Endothelial cell of umbilical vein (primary cell): ENCODE data around the gene BRAT1. TPM values are rescaled to one million over a fixed set of nuclear protein-coding genes. Genes with fewer than 3 reads are reported as not detected.

Experiments used
- BruUV-seq: library from RNA; stranded (reverse); fragments of 400-500 nt; replicated peaks from 2 replicates; lab custom pipeline; 2021; lab: Mats Ljungman, UMichigan
- CTCF ChIA-PET: fragments of 300-600, 350-600 bp; sonication (Branson Sonifier 250); formaldehyde crosslinking; loops from one replicate; lab custom pipeline; 2021; ENCODE audit warnings: antibody characterized with exemption, inconsistent platforms; lab: Charles Lee
- POLR2A ChIA-PET: fragments of 300-600, 350-600 bp; sonication (Branson Sonifier 250); formaldehyde crosslinking; loops from one replicate; lab custom pipeline; 2021; ENCODE audit warnings: antibody characterized with exemption, inconsistent platforms; lab: Charles Lee
- DNase-seq: peaks from one replicate; pipeline ENCODE4 v3.0.0-alpha.2; 2011; ENCODE audit warnings: low read depth, low spot score
- FAIRE-seq: peaks from 2 replicates; lab custom pipeline; 2011; peaks lifted over from hg19 to GRCh38; lab: Jason Lieb, UNC
- H2AFZ ChIP-seq: 2 replicates; pipeline ENCODE4 v1.6.0; 2012; ENCODE audit warnings: low read depth, low read length, control low read depth, inconsistent platforms
- H3K27ac ChIP-seq: 2 replicates; pipeline ENCODE4 v1.5.1; 2011; ENCODE audit warnings: low read depth, mild to moderate bottlenecking, control low read depth, low read length, moderate library complexity; ENCODE audit not compliant: insufficient read depth
- H3K27me3 ChIP-seq, 2 experiments: 2 replicates each; pipeline versions ENCODE4 v1.6.0 to v1.6.1; 2011; ENCODE audit warnings: low read length in 2 of 2, mixed read lengths in 1 of 2; ENCODE audit not compliant: control insufficient read depth in 2 of 2, insufficient read depth in 2 of 2
- H3K36me3 ChIP-seq, 2 experiments: 2 replicates in 1 of 2; 3 replicates in 1 of 2; pipeline ENCODE4 v1.5.1; 2011; ENCODE audit warnings: low read length in 2 of 2, mild to moderate bottlenecking in 1 of 2, moderate library complexity in 1 of 2; ENCODE audit not compliant: control insufficient read depth in 2 of 2, insufficient read depth in 2 of 2; ENCODE audit errors: extremely low read depth in 1 of 2
- H3K4me1 ChIP-seq: 3 replicates; pipeline ENCODE4 v1.5.1; 2011; ENCODE audit warnings: mild to moderate bottlenecking, low read length; ENCODE audit not compliant: control insufficient read depth, insufficient read depth; ENCODE audit errors: extremely low read depth
- H3K4me2 ChIP-seq: 2 replicates; pipeline ENCODE4 v1.6.1; 2011; ENCODE audit warnings: low read length, control low read depth, mixed read lengths; ENCODE audit not compliant: insufficient read depth
- H3K4me3 ChIP-seq, 3 experiments: fragments of 200-600 bp in 1 of 3; sonication (generic), shearing (Covaris generic) in 1 of 3; replicated peaks in 1 of 3; 2 replicates each; pipeline ENCODE4 v1.5.1; 2011 to 2016; ENCODE audit warnings: control low read depth in 3 of 3, low read length in 3 of 3, mild to moderate bottlenecking in 2 of 3, inconsistent platforms in 1 of 3, low read depth in 1 of 3, moderate library complexity in 1 of 3; ENCODE audit not compliant: insufficient read depth in 1 of 3
- H3K79me2 ChIP-seq: 2 replicates; pipeline ENCODE4 v1.6.0; 2012; ENCODE audit warnings: low read length, inconsistent platforms; ENCODE audit not compliant: control insufficient read depth, insufficient read depth
- H3K9ac ChIP-seq: replicated peaks from 2 replicates; pipeline ENCODE3; 2011; ENCODE audit warnings: low read length, control low read depth; ENCODE audit not compliant: insufficient read depth; ENCODE audit errors: extremely low read depth
- H3K9me1 ChIP-seq: replicated peaks from 3 replicates; pipeline ENCODE4 v1.6.0; 2011; ENCODE audit warnings: mild to moderate bottlenecking, low read length; ENCODE audit not compliant: control insufficient read depth, insufficient read depth; ENCODE audit errors: extremely low read depth
- H3K9me3 ChIP-seq: replicated peaks from 2 replicates; pipeline ENCODE4 v1.5.1; 2012; ENCODE audit warnings: low read length, inconsistent platforms; ENCODE audit not compliant: control insufficient read depth, insufficient read depth
- H4K20me1 ChIP-seq: replicated peaks from 2 replicates; pipeline ENCODE3; 2011; ENCODE audit warnings: mild to moderate bottlenecking, low read length; ENCODE audit not compliant: control insufficient read depth, insufficient read depth; ENCODE audit errors: extremely low read depth
- EZH2 ChIP-seq: IDR thresholded peaks from 2 replicates; pipeline ENCODE4 v1.6.1; 2012; ENCODE audit warnings: borderline replicate concordance, low read depth, mild to moderate bottlenecking, moderate library complexity, low read length, inconsistent platforms; ENCODE audit not compliant: severe bottlenecking
- FOS ChIP-seq: IDR thresholded peaks from 2 replicates; pipeline ENCODE4 v1.6.1; 2011; ENCODE audit warnings: mild to moderate bottlenecking, low read length, moderate library complexity, borderline replicate concordance; ENCODE audit not compliant: insufficient read depth
- GATA2 ChIP-seq: IDR thresholded peaks from 2 replicates; pipeline ENCODE4 v1.7.0; 2011; ENCODE audit warnings: low read depth, mild to moderate bottlenecking, moderate library complexity, mixed read lengths, low read length; ENCODE audit not compliant: insufficient read length, insufficient read depth
- JUN ChIP-seq: IDR thresholded peaks from 2 replicates; pipeline ENCODE4 v1.6.1; 2011; ENCODE audit warnings: borderline replicate concordance, low read depth; ENCODE audit not compliant: insufficient read length, insufficient read depth
- MYC ChIP-seq: IDR thresholded peaks from one replicate; pipeline ENCODE4 v1.6.1; 2011; ENCODE audit warnings: mild to moderate bottlenecking, low read depth, low read length
- POLR2A ChIP-seq: IDR thresholded peaks from 2 replicates; pipeline ENCODE4 v1.6.1; 2012; ENCODE audit warnings: low read depth, mild to moderate bottlenecking, control low read depth, low read length
- POLR2AphosphoS5 ChIP-seq: IDR thresholded peaks from 2 replicates; pipeline ENCODE4 v1.6.1; 2012; ENCODE audit warnings: low read depth, mild to moderate bottlenecking, control low read depth, low read length, moderate library complexity; ENCODE audit not compliant: insufficient read depth
- dilution Hi-C: fragments of 300-500 bp; cut with MboI; formaldehyde crosslinking; loops from one replicate; pipeline ENCODE4 v1.15.0; 2019; ENCODE audit warnings: low sequenced_read_pairs; ENCODE audit not compliant: extremely low pct_ligation_motif_present
- intact Hi-C: fragments of 100-400 bp; cut with micrococcal nuclease; formaldehyde crosslinking; loops from one replicate; pipeline ENCODE4 v1.10.0; 2022
- polyA plus RNA-seq, 4 experiments: library from polyadenylated mRNA; depleted of rRNA in 3 of 4; stranded (reverse) in 3 of 4; unstranded in 1 of 4; fragments of >200 nt; gene quantifications; 2 replicates each; pipeline versions ENCODE4 v1.2.1 to v1.2.3, GENCODE V29; 2011 to 2012; ENCODE audit warnings: missing spikeins in 1 of 4
- total RNA-seq: library from RNA; stranded (reverse); gene quantifications from 2 replicates; pipeline ENCODE4 v1.2.3, GENCODE V29; 2021
- TF ChIP-seq, protein P1 (sequence below): IDR thresholded peaks from 2 replicates; pipeline ENCODE4 v1.6.1; 2011; ENCODE audit not compliant: insufficient read depth, insufficient read length
- TF ChIP-seq, protein P2 (sequence below), 2 donors: IDR thresholded peaks; 1 replicate in 1 of 2; 2 replicates in 1 of 2; pipeline ENCODE4 v1.5.1; 2011; ENCODE audit warnings: low read length in 2 of 2, mild to moderate bottlenecking in 2 of 2, moderate library complexity in 2 of 2, control low read depth in 1 of 2, inconsistent platforms in 1 of 2, low read depth in 1 of 2; ENCODE audit not compliant: insufficient read depth in 1 of 2; ENCODE audit errors: extremely low read depth in 1 of 2

BRAT1 gene
- total and polyA plus RNA-seq, 2 donors (not counting 3 experiments of a cell fraction or from before 2014, with no cell fraction given) = 31.1 to 31.6 TPM

DNA sequence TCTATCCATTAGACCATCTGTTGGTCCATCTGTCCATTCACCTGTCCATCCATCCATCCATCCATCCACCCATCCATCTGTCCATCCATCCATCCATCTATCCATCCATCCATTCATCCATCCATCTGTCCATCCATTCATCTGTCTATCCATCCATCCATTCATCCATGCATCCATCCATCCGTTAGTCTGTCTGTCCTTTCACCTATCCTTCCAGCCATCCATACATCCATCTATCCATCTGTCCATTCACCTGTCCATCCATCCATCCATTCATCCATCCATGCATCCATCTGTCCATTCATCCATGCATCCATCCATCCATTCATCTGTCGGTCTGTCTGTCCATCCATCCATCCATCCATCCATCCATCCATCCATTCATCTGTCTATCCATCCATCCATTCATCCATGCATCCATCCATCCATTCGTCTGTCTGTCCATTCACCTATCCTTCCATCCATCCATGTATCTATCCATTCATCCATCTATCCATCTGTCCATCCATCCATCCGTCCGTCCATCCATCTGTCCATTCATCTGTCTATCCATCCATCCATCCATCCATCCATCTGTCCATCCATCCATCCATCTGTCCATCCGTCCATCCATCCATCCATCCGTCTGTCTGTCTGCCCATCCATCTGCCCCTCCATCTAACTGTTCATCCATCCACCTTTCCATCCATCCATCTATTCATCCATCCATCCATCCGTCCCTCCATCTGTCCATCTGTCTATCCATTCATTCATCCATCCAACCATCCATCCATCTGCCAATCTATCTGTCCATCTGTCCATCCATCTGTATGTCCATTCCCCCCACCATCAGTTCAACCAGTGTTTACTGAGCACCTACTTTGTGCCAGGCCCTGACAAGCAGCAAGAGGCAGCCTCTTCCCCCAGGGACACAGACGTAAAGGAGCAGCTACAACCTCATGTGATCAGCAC is 40.6 kb downstream of the BRAT1 start:
- POLR2A ChIA-PET = no interaction called here
- dilution Hi-C loops = no loop called here
- DNase-seq (no peak), FAIRE-seq (no peak)
- no peaks in the 10 kb centered on the region for H3K36me3 ChIP-seq
- H3K9me1 ChIP-seq = no peaks in the 10 kb centered on the region
- CTCF ChIA-PET = no interaction called here
- H3K4me1 ChIP-seq = peaks cover 24% of the 10 kb centered on the region
- no peaks in the 10 kb centered on the region for H4K20me1 ChIP-seq
- H3K79me2 ChIP-seq = no peaks in the 10 kb centered on the region
- H3K27me3 ChIP-seq = no peaks in the 10 kb centered on the region
- no peak overlapping the region for H3K4me3 ChIP-seq
- no TSS peak for BruUV-seq
- no peaks in the 10 kb centered on the region for H3K9me3 ChIP-seq
- H3K27ac ChIP-seq = no peak overlapping the region
- no peak overlapping the region for H3K9ac ChIP-seq
- H2AFZ ChIP-seq = no peak overlapping the region
- TF ChIP-seq FOS (no peak), JUN (no peak)
- TF ChIP-seq, protein P1, sequence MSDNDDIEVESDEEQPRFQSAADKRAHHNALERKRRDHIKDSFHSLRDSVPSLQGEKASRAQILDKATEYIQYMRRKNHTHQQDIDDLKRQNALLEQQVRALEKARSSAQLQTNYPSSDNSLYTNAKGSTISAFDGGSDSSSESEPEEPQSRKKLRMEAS = no peak
- intact Hi-C loops = no loop called here
- no peak overlapping the region for H3K4me2 ChIP-seq

DNA sequence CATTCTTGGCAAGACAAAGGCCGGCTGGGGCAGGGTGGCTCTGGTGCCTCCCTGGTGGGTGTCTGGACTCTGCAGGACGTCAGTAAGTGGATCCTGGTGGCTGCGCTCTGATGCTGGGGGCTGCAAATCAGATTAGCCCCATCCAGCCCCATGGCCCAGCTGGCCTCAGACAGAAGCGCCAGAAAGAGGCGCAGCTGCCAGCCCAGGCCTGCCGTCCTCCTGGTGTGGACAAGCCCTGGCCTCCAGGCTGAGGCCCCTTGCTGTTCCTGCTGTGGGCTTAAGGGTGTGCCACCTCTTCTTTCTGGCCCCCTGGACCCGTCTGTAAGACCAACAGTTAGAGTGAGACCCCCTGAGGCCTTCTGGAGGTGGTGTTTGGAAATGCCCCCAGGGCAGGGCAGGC is 41.6 kb downstream of the BRAT1 start:
- FAIRE-seq (no peak), DNase-seq (no peak)
- H3K36me3 ChIP-seq = no peaks in the 10 kb centered on the region
- H3K27ac ChIP-seq = no peak overlapping the region
- no peaks in the 10 kb centered on the region for H3K79me2 ChIP-seq
- POLR2A ChIA-PET = no interaction called here
- H3K27me3 ChIP-seq = no peaks in the 10 kb centered on the region
- H2AFZ ChIP-seq = no peak overlapping the region
- no TSS peak for BruUV-seq
- dilution Hi-C loops = no loop called here
- H3K9me3 ChIP-seq = no peaks in the 10 kb centered on the region
- H3K4me2 ChIP-seq = no peak overlapping the region
- H3K9ac ChIP-seq = no peak overlapping the region
- no peaks in the 10 kb centered on the region for H3K9me1 ChIP-seq
- TF ChIP-seq, protein P2, sequence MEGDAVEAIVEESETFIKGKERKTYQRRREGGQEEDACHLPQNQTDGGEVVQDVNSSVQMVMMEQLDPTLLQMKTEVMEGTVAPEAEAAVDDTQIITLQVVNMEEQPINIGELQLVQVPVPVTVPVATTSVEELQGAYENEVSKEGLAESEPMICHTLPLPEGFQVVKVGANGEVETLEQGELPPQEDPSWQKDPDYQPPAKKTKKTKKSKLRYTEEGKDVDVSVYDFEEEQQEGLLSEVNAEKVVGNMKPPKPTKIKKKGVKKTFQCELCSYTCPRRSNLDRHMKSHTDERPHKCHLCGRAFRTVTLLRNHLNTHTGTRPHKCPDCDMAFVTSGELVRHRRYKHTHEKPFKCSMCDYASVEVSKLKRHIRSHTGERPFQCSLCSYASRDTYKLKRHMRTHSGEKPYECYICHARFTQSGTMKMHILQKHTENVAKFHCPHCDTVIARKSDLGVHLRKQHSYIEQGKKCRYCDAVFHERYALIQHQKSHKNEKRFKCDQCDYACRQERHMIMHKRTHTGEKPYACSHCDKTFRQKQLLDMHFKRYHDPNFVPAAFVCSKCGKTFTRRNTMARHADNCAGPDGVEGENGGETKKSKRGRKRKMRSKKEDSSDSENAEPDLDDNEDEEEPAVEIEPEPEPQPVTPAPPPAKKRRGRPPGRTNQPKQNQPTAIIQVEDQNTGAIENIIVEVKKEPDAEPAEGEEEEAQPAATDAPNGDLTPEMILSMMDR (IDR thresholded peaks at IDR 0.05; ENCODE audit: extremely low read depth in 1 of 2, insufficient read depth in 1 of 2, low read depth in 1 of 2, low read length in 2 of 2) = no peak
- TF ChIP-seq JUN (no peak), EZH2 (no peak), FOS (no peak), POLR2A (no peak), POLR2AphosphoS5 (no peak), MYC (no peak), GATA2 (no peak)
- TF ChIP-seq, protein P1 = no peak
- peaks cover 20% of the 10 kb centered on the region for H3K4me1 ChIP-seq
- H3K4me3 ChIP-seq = no peak overlapping the region
- CTCF ChIA-PET = no interaction called here
- intact Hi-C loops = no loop called here
- no peaks in the 10 kb centered on the region for H4K20me1 ChIP-seq
